ENCODE measurements around the gene IGSF9B. TPM values are rescaled to one million over a fixed set of nuclear protein-coding genes. Genes with fewer than 3 reads are reported as not detected.

IGSF9B gene
- total and polyA plus RNA-seq, 2 of the 13 experiments (the other 11 are each of a cell fraction or from before 2014, with no cell fraction given): not detected

- ChIA-PET CTCF (ENCODE audit: low intra/inter-chr PET ratio, low total read pairs) (no interaction called here), POLR2A (no interaction called here)
- Histone ChIP-seq H3K36me3 (replicated peaks in 1 of 2; ENCODE audit: control insufficient read depth in 1 of 2, insufficient read depth in 2 of 2, low read length in 2 of 2) (no peaks in the 10 kb centered on the region), H3K4me3 (replicated peaks in 1 of 3; ENCODE audit: insufficient read depth in 1 of 3, low read depth in 2 of 3, low read length in 3 of 3) (no peak overlapping the region), H2AFZ (ENCODE audit: low read length) (no peak overlapping the region), H3K4me2 (ENCODE audit: low read depth, low read length) (no peak overlapping the region), H4K20me1 (ENCODE audit: insufficient read depth, low read length) (no peaks in the 10 kb centered on the region), H3K27me3 (ENCODE audit: control insufficient read depth in 1 of 2, insufficient read depth in 2 of 2, low read length in 2 of 2) (peaks cover 3 to 42% of the 10 kb centered on the region in 2 experiments; a peak in 4 of 5 replicates), H3K9me3 (ENCODE audit: low read length) (no peaks in the 10 kb centered on the region), H3K79me2 (ENCODE audit: insufficient read depth, low read length) (no peaks in the 10 kb centered on the region), H3K4me1 (ENCODE audit: insufficient read depth, low read length) (no peaks in the 10 kb centered on the region), H3K9ac (ENCODE audit: insufficient read depth, low read depth, low read length) (no peak overlapping the region), H3K27ac (ENCODE audit: extremely low read length, insufficient read depth, low read length) (no peak overlapping the region)
- in situ Hi-C loops (cut with HindIII; ENCODE audit: extremely low pct_ligation_motif_present, low pct_unique_long_range_greater_than_20kb) (no loop called here), intact Hi-C loops (cut with micrococcal nuclease; ENCODE audit: unreplicated experiment) (loop anchor here (2.0 kb wide), 1 partner anchor 76 kb away; no protein-coding TSS in a partner anchor)
- no peak for TF ChIP-seq ZNF274 (CRISPR knock-in tag; IDR thresholded peaks at IDR 0.05)
- TF ChIP-seq ZBTB2 (CRISPR knock-in tag; IDR thresholded peaks at IDR 0.05; ENCODE audit: low read depth): no peak
- TF ChIP-seq SP2 (CRISPR knock-in tag; IDR thresholded peaks at IDR 0.05): no peak
- no peak for TF ChIP-seq ZNF570 (CRISPR knock-in tag; IDR thresholded peaks at IDR 0.05; ENCODE audit: borderline replicate concordance)
- TF ChIP-seq ZNF615 (CRISPR knock-in tag; IDR thresholded peaks at IDR 0.05; ENCODE audit: borderline replicate concordance): no peak
- BruUV-seq (replicated peaks): no TSS peak
- FAIRE-seq (no peak), DNase-seq (ENCODE audit: low spot score) (no peak), ATAC-seq (no peak)
- 29% methylated on average over 20 of the region's 26 CpGs for WGBS (ENCODE audit: low lambda C conversion rate)
These were observed 38.0 kb downstream of the IGSF9B start for GRCh38 chr11:133918608-133919260.

GRCh38 chr11:133917921-133918607, 38.7 kb downstream of the IGSF9B start:
- FAIRE-seq (no peak), DNase-seq (ENCODE audit: low spot score) (no peak), ATAC-seq (no peak)
- Histone ChIP-seq H3K79me2 (ENCODE audit: insufficient read depth, low read length) (no peaks in the 10 kb centered on the region), H2AFZ (ENCODE audit: low read length) (no peak overlapping the region), H3K9me3 (ENCODE audit: low read length) (no peaks in the 10 kb centered on the region), H3K4me3 (replicated peaks in 1 of 3; ENCODE audit: insufficient read depth in 1 of 3, low read depth in 2 of 3, low read length in 3 of 3) (no peak overlapping the region), H3K4me2 (ENCODE audit: low read depth, low read length) (no peak overlapping the region), H4K20me1 (ENCODE audit: insufficient read depth, low read length) (no peaks in the 10 kb centered on the region), H3K27ac (ENCODE audit: extremely low read length, insufficient read depth, low read length) (no peak overlapping the region), H3K9ac (ENCODE audit: insufficient read depth, low read depth, low read length) (no peak overlapping the region), H3K27me3 (ENCODE audit: control insufficient read depth in 1 of 2, insufficient read depth in 2 of 2, low read length in 2 of 2) (peaks cover 3 to 43% of the 10 kb centered on the region in 2 experiments; a peak in 4 of 5 replicates), H3K36me3 (replicated peaks in 1 of 2; ENCODE audit: control insufficient read depth in 1 of 2, insufficient read depth in 2 of 2, low read length in 2 of 2) (no peaks in the 10 kb centered on the region), H3K4me1 (ENCODE audit: insufficient read depth, low read length) (no peaks in the 10 kb centered on the region)
- POLR2A ChIA-PET: no interaction called here
- in situ Hi-C loops (cut with HindIII; ENCODE audit: extremely low pct_ligation_motif_present, low pct_unique_long_range_greater_than_20kb): no loop called here
- 32% methylated on average over 20 of the region's 52 CpGs for WGBS (ENCODE audit: low lambda C conversion rate)
- BruUV-seq (replicated peaks): no TSS peak
- intact Hi-C loops (cut with micrococcal nuclease; ENCODE audit: unreplicated experiment): loop anchor here (2.0 kb wide), 1 partner anchor 75 kb away; no protein-coding TSS in a partner anchor
- CTCF ChIA-PET (ENCODE audit: low intra/inter-chr PET ratio, low total read pairs): no interaction called here
- no peak for TF ChIP-seq MATR3 (CRISPR knock-in tag; IDR thresholded peaks at IDR 0.05)
- TF ChIP-seq ZBTB7B (CRISPR knock-in tag; IDR thresholded peaks at IDR 0.05): no peak
- TF ChIP-seq FIP1L1 (IDR thresholded peaks at IDR 0.05; ENCODE audit: borderline replicate concordance, insufficient read depth, low read depth, low read length): no peak
- TF ChIP-seq CENPBD1 (CRISPR knock-in tag; IDR thresholded peaks at IDR 0.05; ENCODE audit: borderline replicate concordance, low read depth): no peak
- TF ChIP-seq ZBTB1 (CRISPR knock-in tag; IDR thresholded peaks at IDR 0.05; ENCODE audit: borderline replicate concordance): no peak
- no peak for TF ChIP-seq ZNF431 (CRISPR knock-in tag; IDR thresholded peaks at IDR 0.05; ENCODE audit: borderline replicate concordance, low read depth)
- no peak for TF ChIP-seq CENPT (CRISPR knock-in tag; IDR thresholded peaks at IDR 0.05; ENCODE audit: low read depth)
- no peak for TF ChIP-seq EHMT2 (IDR thresholded peaks at IDR 0.05; ENCODE audit: borderline replicate concordance, low read depth, low read length)
- no peak for TF ChIP-seq ZNF597 (CRISPR knock-in tag; IDR thresholded peaks at IDR 0.05)
